Type B pancreatic cell (in vitro differentiated cells): ENCODE data around the gene SNX13. TPM values are rescaled to one million over a fixed set of nuclear protein-coding genes. Genes with fewer than 3 reads are reported as not detected.

Experiments used
- DNase-seq: peaks from one replicate; pipeline ENCODE4 v3.0.0; 2021; ENCODE audit warnings: mixed read lengths; ENCODE audit not compliant: unreplicated experiment; ENCODE audit errors: extremely low spot score
- H3K27ac Mint-ChIP-seq: 2 replicates; pipeline ENCODE4 v1.8.0; 2021; ENCODE audit warnings: mild to moderate bottlenecking, mixed read lengths
- H3K27me3 Mint-ChIP-seq: 2 replicates; pipeline ENCODE4 v1.8.0; 2021; ENCODE audit warnings: mixed read lengths
- H3K36me3 Mint-ChIP-seq: 2 replicates; pipeline ENCODE4 v1.8.0; 2021; ENCODE audit warnings: mixed read lengths
- H3K4me1 Mint-ChIP-seq: one replicate; pipeline ENCODE4 v1.8.0; 2021; ENCODE audit warnings: mixed read lengths; ENCODE audit not compliant: unreplicated experiment
- H3K4me3 Mint-ChIP-seq: 2 replicates; pipeline ENCODE4 v1.8.0; 2021; ENCODE audit warnings: mild to moderate bottlenecking, mixed read lengths
- H3K9me3 Mint-ChIP-seq: 2 replicates; pipeline ENCODE4 v1.8.0; 2021; ENCODE audit warnings: mixed read lengths
- total RNA-seq: library from RNA; stranded (reverse); gene quantifications from 2 replicates; pipeline ENCODE4 v1.2.1, GENCODE V29; 2021; ENCODE audit warnings: low replicate concordance
- TF ChIP-seq, protein P1 (sequence below): fragments of 200-600 bp; sonication (generic); conservative IDR thresholded peaks from 2 replicates; pipeline ENCODE4 v1.5.0; 2021; ENCODE audit warnings: antibody characterized with exemption, mild to moderate bottlenecking

SNX13 gene
- total RNA-seq, 1 donor from 2014 or later = 48.9 TPM

DNA sequence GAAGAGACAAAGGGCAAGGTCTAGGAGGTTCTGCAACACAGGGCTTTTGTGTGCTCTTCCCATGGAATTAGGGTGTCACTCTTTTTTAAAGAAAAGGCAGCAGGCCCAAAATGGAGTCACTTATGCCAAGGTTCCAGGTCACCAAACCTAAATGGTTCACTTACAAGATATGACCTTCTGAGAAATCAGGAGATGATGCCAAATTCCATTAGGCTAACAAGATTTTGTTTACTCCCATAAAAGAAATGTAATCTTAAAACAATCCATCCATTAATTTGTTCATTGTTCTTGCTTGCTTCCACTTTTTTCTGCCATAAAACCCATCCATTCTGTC lies 158.1 kb downstream of the SNX13 start:
- Mint-ChIP-seq H3K27ac (no peak overlapping the region), H3K9me3 (no peaks in the 10 kb centered on the region), H3K27me3 (no peaks in the 10 kb centered on the region), H3K36me3 (no peaks in the 10 kb centered on the region), H3K4me1 (peaks cover 11% of the 10 kb centered on the region), H3K4me3 (no peak overlapping the region)
- TF ChIP-seq, protein P1, sequence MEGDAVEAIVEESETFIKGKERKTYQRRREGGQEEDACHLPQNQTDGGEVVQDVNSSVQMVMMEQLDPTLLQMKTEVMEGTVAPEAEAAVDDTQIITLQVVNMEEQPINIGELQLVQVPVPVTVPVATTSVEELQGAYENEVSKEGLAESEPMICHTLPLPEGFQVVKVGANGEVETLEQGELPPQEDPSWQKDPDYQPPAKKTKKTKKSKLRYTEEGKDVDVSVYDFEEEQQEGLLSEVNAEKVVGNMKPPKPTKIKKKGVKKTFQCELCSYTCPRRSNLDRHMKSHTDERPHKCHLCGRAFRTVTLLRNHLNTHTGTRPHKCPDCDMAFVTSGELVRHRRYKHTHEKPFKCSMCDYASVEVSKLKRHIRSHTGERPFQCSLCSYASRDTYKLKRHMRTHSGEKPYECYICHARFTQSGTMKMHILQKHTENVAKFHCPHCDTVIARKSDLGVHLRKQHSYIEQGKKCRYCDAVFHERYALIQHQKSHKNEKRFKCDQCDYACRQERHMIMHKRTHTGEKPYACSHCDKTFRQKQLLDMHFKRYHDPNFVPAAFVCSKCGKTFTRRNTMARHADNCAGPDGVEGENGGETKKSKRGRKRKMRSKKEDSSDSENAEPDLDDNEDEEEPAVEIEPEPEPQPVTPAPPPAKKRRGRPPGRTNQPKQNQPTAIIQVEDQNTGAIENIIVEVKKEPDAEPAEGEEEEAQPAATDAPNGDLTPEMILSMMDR = no peak
- no peak for DNase-seq

DNA sequence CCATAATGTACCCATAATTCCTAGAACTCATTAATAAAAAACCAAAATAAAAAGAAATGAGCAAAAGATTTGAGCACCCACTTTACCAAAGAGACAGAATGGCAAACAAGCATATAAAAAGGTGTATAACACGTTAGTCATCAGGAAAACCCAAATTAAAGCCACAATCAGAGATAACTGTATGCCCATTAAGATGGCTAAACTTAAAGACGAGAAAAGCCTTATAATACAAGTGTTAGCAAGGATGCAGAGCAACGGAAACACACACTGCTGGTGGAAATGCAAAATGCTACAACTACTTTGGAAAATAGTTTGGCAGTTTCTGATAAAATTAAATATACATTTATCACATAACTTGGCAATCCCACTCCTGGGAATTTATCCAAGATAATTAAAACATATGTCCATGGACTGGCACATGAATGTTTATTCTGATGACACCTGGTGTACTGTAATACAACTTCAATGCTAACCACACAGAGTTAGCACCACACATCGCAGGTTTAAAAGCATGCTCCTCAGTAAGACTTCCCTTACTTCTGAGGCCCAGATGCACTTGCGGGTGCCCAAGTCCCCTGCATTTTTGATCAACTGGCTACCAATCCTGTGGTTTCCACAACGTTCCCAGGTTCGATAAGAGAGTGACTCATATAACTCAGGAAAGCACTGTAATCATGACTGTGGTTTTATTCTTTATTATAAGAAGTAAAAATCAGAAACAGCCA lies 158.6 kb downstream of the SNX13 start:
- TF ChIP-seq, protein P1 = no peak
- Mint-ChIP-seq H3K36me3 (no peaks in the 10 kb centered on the region), H3K27ac (no peak overlapping the region), H3K4me1 (peaks cover 11% of the 10 kb centered on the region), H3K9me3 (no peaks in the 10 kb centered on the region), H3K27me3 (no peaks in the 10 kb centered on the region), H3K4me3 (no peak overlapping the region)
- DNase-seq = no peak

DNA sequence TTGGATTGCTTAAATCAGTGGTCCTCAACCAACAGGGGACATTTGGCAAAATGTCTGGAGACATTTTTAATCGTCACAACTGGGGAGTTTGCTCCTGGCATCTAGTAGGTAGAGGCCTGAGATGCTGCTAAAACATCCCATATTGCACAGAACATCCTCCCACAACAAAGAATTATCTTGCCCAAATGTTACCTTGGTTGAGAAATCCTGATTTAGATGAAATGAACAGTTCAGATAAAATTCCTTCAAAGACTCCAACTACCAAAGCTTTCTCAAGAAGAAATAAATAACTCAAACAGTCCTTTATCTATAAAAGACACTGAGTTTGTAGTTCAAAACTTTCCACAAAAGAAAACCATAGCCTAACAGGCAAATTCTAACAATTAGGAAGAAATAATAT lies 160.9 kb downstream of the SNX13 start:
- Mint-ChIP-seq H3K9me3 (no peaks in the 10 kb centered on the region), H3K4me1 (no peaks in the 10 kb centered on the region), H3K27me3 (no peaks in the 10 kb centered on the region), H3K4me3 (no peak overlapping the region), H3K27ac (no peak overlapping the region), H3K36me3 (no peaks in the 10 kb centered on the region)
- TF ChIP-seq, protein P1 = no peak
- no peak for DNase-seq

DNA sequence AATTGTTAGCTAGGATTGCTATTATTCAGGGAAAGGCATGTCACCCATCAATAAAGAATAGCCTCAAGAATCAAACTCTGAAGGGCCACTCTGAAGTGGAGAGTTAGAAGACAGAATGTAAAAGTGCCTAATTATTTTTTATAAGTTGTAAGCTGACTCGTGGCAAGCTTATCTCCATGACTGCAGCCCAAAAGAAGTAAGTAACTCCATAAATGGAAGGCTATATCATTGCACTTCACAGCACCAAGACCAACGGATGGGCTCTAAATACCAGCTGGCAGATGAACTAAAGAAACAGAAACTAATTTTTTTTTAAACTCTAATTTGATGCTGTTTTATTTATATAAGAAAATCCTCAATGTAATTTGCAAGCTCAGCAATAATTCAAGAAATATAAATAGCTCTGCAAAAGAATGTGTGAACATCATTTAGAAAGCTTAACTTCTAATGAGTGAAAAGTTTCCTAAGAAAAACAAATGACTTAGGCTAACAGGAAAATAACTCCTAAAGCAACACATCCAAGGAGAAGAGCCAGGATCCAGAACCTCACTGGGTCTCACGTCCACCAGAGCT lies 165.5 kb downstream of the SNX13 start:
- Mint-ChIP-seq H3K27me3 (no peaks in the 10 kb centered on the region), H3K27ac (no peak overlapping the region), H3K4me3 (no peak overlapping the region), H3K9me3 (no peaks in the 10 kb centered on the region), H3K4me1 (peaks cover 4% of the 10 kb centered on the region), H3K36me3 (no peaks in the 10 kb centered on the region)
- TF ChIP-seq, protein P1 = no peak
- DNase-seq = no peak

DNA sequence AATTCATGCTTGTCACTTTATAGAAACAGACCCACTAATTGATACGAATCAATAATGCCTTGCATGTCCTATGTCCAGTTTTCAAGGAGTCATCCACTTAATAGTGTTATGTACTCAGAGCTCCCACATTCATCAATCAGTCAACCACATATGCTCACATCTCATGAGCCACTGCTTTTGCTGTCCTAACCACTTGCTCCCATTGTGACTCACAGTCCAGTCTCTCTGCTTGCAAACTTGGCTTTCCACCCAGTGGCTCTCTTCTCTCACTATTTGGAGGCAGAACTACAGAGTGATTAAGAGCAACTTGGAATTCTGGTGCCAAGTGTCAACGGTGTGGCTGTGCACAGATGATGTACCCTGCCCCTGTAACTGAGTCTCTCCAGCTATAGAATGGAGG lies 166.0 kb downstream of the SNX13 start:
- peaks cover 4% of the 10 kb centered on the region for H3K4me1 Mint-ChIP-seq
- no peak for DNase-seq
- no peaks in the 10 kb centered on the region for H3K36me3 Mint-ChIP-seq
- TF ChIP-seq, protein P1 = no peak
- no peaks in the 10 kb centered on the region for H3K9me3 Mint-ChIP-seq
- H3K27ac Mint-ChIP-seq = no peak overlapping the region
- no peaks in the 10 kb centered on the region for H3K27me3 Mint-ChIP-seq
- H3K4me3 Mint-ChIP-seq = no peak overlapping the region
